HG03025 (cell line): ENCODE data around the gene EPHB1.

Experiments
- ATAC-seq: cut with Tn5 transposase; IDR thresholded peaks from one replicate; pipeline ENCODE4 v1.9.1; 2021; ENCODE audit warnings: mild to moderate bottlenecking, moderate library complexity; ENCODE audit not compliant: unreplicated experiment, low FRiP score

The EPHB1 gene

GRCh38 chr3:134839990-134840389 lies 44.9 kb downstream of the EPHB1 start:
- ATAC-seq, result peak; percentile 61

GRCh38 chr3:134840459-134840858 lies 45.4 kb downstream of the EPHB1 start:
- no peak for ATAC-seq

- no peak for ATAC-seq
These were observed 51.0 kb downstream of the EPHB1 start for GRCh38 chr3:134846084-134846483.

GRCh38 chr3:134846911-134847317 lies 51.9 kb downstream of the EPHB1 start:
- ATAC-seq, result no peak

GRCh38 chr3:134847349-134847748 lies 52.3 kb downstream of the EPHB1 start:
- no peak for ATAC-seq

- ATAC-seq, result no peak
These were observed 54.5 kb downstream of the EPHB1 start for GRCh38 chr3:134849561-134849960.

GRCh38 chr3:134850761-134851160 lies 55.7 kb downstream of the EPHB1 start:
- ATAC-seq, result no peak

- no peak for ATAC-seq
These were observed 57.1 kb downstream of the EPHB1 start for GRCh38 chr3:134852132-134852531.

GRCh38 chr3:134852893-134853351 lies 57.9 kb downstream of the EPHB1 start:
- peak; percentile 97 for ATAC-seq

- no peak for ATAC-seq
These were observed 59.2 kb downstream of the EPHB1 start for GRCh38 chr3:134854254-134854653.

- no peak for ATAC-seq
These were observed 62.3 kb downstream of the EPHB1 start for GRCh38 chr3:134857356-134857755.

- no peak for ATAC-seq
These were observed 62.8 kb downstream of the EPHB1 start for GRCh38 chr3:134857776-134858362.

- no peak for ATAC-seq
These were observed 63.5 kb downstream of the EPHB1 start for GRCh38 chr3:134858441-134859035.

- ATAC-seq, result no peak
These were observed 64.3 kb downstream of the EPHB1 start for GRCh38 chr3:134859341-134859740.

GRCh38 chr3:134860141-134860540 lies 65.1 kb downstream of the EPHB1 start:
- no peak for ATAC-seq

- no peak for ATAC-seq
These were observed 68.9 kb downstream of the EPHB1 start for GRCh38 chr3:134863915-134864314.

GRCh38 chr3:134864636-134865035 lies 69.6 kb downstream of the EPHB1 start:
- ATAC-seq, result no peak

- no peak for ATAC-seq
These were observed 72.2 kb downstream of the EPHB1 start for GRCh38 chr3:134867277-134867676.

GRCh38 chr3:134869153-134869726 lies 74.2 kb downstream of the EPHB1 start:
- ATAC-seq, result no peak

GRCh38 chr3:134871818-134872217 lies 76.8 kb downstream of the EPHB1 start:
- no peak for ATAC-seq

GRCh38 chr3:134872440-134873388 lies 77.7 kb downstream of the EPHB1 start:
- ATAC-seq, result no peak
